Hematopoietic multipotent progenitor cell (in vitro differentiated cells): ENCODE measurements around the gene ZCCHC17. TPM values are rescaled to one million over a fixed set of nuclear protein-coding genes. Genes with fewer than 3 reads are reported as not detected.
"Not testable (repeated sequence)": the region's sequence is repeated elsewhere in the genome, so short reads cannot be mapped to it uniquely, and the experiment has no call there.

ENCODE experiments used
- DNase-seq, 3 donors: peaks; one replicate each; pipeline ENCODE4 v3.0.0-alpha.2; 2011 to 2015; ENCODE audit warnings: low read depth in 2 of 3, low spot score in 2 of 3
- total RNA-seq: library from RNA; depleted of rRNA; stranded (reverse); fragments of >200 nt; gene quantifications from one replicate; pipeline ENCODE4 v1.2.3, GENCODE V29; 2012

Gene ZCCHC17
- total RNA-seq, 1 donor, result 17.5 TPM

DNA sequence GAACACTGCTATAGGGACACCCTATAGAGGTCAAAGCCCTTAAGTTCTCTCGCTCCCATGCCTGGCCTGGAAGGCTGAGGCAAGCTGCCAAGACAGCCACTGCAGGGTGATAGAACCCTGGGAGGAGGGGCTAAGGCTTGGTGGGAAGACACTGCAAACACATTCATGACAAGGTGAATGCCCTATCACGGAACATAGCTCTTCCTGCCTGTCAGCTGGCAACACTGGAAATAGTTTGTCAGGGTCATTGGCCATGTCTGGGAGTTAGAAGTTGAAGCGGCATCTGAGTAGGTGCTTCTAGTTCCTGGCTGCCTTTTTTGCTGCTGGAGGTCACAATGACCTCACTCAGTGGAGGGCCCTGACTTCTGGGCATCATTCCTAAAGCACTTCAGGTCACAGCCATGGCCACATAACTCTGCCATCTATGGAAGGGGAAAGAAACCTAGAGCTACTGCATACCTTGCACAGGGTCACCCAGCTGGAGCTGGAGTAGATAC lies 71.8 kb downstream of the ZCCHC17 start:
- DNase-seq, result no peak

DNA sequence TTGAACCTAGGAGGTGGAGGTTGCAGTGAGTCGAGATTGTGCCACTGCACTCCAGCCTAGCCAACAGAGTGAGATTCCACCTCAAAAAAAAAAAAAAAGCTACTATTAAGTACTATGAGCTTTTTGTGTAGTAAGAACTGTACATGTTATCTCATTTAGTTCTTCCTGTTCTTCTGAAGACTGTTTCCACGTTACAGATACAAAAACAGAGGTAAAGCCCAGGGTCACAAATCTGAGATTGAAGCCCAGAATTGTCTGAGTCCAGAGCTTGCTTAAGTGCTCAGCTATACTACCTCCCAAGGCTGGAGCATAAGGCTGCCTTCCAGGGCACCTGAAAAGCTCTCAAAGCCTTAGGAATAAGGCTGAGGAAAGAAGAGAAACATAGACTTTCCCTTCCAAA lies 73.2 kb downstream of the ZCCHC17 start:
- no peak for DNase-seq

DNA sequence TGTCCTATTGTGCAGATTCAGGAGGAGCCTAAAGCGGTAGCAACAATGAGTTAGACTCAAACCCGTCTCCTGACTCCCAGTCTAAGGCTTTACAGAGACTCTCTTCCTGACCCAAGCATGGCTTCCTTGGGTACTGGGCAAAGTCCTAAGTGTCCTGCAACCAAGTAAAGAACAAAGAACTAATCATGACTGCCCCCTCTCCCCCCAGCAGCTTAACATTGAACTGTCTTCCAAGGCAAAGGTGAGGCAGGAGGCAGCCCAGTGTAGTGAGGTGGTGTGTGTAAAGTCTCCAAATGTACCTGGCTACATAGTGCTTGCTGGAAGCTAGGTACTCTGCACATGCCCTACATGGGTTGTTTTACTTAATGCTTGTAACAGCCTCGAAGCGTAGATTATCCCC lies 73.7 kb downstream of the ZCCHC17 start:
- DNase-seq, result no peak

DNA sequence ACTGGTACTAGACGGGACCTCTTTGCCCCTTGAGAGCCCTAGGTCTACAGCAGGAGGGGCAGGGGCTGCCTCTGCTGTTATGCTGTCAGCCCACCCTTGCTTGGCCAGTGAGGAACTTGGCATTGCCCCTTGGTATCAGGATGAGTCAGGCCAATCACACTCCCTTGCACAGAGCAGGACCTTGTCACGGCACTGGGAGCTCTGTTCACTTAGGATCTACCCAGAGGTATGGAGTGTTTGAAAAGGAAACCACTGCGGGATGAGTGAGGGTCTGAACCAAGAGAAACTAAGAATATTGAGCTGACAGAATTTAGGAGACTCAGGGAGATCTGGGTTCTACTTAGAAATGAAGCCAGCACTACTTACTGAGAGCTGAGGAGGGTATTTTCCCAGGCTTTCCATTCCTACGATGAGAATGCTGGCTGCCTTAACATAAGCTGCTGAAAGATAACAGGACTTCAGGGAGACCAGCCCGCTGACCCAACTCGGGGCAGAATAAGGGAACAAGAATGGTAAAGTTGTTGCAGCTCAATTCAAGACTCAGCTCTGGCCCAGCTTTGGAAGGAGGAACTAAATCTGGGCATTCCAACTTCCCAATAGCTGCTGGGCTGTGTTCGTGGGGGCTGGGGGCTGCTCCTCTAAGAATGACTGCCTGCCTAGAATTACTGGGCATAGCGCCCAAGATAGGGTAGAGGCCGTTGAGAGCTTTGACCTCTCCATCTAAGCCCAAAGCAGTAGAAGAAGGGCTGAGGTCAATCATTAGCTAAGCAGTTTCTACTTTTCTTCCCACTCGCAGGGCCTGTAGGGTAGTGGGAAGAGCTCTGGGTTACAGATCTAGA lies 74.5 kb downstream of the ZCCHC17 start:
- no peak for DNase-seq

DNA sequence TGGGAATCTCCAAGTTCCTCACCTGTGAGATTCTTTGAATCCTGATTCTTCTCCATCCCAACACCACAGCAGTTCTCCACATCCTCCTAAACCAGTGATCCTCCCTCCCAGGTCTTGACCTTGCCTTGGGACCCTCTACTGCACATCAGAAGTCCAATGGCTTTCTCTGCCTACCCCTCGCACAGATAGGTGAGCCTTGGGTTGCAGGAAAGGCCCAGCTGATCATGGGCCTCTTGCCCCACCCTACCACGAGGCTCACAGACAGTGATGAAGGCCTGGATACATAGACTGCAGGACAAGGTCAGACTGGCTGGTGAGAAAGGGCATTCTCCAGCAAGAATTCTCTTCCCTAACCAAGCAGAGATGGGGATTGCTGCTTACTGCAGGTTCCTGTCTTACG lies 75.2 kb downstream of the ZCCHC17 start:
- no peak for DNase-seq

DNA sequence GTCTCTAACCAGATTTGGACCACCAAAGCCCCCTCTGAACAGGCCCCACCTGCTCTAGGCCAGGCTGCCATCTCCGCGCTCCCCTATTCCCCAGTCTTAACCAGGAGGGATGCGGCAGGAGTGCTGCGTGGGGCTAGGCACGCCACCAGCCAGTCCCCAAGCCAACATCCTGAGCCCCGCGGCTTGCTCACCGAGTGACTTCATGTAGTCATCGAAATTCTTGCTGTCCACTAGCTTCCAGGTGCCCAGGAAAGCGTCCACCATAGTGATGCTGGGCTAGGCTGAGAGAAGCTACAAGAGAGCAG lies 75.9 kb downstream of the ZCCHC17 start:
- DNase-seq, result no peak

DNA sequence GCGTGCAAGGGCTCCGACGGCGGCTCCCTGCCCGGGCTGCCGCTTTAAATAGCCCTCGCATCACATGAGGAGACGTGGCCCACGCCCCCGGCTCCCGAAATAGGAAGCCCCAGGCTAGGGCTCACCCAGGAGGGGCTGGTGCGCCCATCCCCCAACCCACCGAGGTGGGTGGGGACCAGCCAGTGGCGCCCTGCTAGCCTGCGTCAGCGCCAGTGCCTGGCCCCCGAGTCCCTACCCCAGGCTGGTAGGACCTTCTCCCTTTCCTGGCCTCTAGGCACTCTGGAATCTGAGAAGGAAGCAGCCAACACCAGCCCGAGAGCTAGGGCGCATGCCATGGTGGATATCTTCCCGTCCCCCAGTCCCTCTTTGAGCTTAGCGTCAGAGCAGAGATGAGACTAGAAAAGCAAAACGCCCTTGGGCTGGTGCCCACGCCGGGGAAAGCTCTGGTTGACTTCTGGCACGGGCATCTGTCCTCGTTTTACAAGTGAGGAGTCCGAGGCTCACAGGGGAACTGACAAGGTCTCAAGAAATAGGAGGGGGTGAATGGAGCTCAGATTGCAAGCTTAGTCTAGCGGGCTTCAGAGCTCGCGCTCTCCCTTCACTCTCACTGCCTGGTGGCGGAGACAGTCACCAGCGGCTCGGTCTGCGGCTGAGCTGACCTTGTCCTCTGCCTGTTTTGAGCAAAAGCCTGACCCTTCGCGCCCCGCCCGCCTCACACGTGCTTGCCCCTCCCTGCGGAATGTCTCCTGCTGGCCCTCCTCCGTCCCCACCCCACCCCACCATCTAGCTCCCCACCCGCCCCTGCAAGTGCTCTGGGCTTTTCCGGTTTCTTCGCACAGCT lies 76.4 kb downstream of the ZCCHC17 start, which contains the start of gene FABP3:
TSS of gene FABP3 (minus strand) at position 21 of the 841 bp plus-strand sequence. CDS start 62 bp downstream, outside the sequence.
- peak in 2 of 3 donors; percentile 33 to 56 for DNase-seq

DNA sequence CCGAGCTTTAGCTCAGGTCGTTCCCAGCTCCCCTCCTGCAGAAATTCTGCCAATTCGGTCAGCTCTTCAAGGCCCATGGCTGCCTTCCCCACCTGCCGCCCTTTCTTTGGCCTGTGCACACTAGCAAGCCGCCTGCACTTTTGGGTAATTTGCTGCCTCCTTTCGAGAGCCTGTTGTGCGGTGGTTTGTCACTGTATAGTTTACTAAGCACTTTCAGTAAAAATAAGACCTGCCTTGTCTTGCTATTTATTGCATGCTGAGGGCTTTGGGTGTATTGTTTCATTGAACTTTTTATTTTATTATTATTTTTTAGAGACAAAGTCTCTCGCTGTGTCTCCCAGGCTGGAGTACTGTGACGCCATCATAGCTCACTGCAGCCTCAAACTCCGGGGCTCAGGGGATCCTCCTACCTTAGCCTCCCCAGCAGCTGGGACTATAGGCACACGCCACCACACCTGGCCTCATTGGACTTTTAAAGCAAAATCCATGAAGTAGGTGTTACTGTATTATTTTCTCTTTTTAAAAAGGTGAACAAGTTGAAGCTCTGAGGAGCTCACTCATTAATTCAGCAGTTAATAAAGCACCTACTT lies 77.2 kb downstream of the ZCCHC17 start:
- DNase-seq, result peak in 1 of 3 donors; percentile 19

DNA sequence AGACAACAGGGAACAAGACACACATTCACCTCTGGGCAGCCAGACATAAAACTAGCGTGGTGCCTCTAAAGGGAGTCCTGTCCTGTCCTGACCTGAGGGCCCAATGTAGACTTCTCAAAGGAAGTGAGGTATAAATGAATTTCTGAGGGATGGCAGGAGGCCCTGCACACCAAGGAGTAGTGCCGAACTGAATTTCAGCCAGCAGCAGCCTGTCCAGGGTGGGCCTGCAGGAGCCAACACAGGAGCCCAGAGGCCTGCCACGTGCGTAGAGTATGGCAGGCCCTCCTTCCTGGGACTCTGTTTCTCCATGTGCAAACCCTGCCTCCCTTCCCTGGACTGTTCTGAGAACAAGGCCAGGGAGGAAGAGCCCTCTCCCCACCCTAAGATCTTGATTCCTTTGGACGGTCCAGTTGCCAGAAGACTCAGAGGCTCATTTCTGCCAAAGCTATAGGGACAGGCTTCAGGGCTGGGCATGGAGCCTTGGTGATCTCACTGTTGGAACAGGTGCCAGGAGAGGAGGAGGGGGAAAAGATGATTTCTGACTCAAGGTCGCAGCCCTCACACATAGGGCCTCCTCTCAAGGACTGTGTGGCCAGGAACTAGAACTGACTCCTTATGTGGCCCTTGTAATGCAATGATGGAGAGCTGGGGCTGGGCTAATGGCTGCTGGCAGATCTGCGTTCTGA lies 77.8 kb downstream of the ZCCHC17 start:
- DNase-seq, result no peak

DNA sequence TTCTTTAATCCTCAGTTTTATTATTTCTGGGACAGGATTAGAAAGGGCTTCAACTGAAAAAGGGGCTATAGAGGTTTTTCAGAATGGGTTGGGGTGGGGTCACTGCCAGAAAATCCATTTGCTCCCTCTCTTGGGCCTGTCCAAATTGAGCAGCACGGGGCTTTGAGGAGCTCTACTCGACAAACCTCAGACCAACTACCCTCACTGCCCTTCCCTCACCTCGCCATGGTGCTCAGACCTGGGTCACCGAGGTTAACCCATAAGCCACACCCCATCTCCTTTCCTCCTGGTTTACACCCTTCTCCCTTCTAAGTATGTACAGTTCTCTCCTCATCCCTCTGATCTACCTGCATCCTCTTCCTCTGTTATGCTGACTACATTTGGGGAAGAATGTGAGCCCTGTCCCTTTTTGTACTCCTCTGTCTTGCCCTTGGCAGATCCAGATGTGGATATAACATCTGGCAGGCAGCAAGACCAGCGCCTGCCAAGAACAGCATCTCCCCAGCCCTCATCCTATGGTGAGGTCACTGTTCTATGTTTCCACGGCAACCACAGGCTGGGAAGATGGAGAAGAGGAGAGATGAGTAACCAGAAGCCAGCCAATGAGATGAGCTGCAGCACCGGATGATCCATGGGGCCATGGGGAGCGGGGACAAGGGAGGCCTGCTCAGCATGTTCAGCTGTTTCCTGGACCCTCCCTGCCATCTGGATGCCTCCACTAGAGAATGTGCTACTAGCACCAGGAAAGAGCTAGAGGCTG lies 79.7 kb downstream of the ZCCHC17 start:
- no peak for DNase-seq

DNA sequence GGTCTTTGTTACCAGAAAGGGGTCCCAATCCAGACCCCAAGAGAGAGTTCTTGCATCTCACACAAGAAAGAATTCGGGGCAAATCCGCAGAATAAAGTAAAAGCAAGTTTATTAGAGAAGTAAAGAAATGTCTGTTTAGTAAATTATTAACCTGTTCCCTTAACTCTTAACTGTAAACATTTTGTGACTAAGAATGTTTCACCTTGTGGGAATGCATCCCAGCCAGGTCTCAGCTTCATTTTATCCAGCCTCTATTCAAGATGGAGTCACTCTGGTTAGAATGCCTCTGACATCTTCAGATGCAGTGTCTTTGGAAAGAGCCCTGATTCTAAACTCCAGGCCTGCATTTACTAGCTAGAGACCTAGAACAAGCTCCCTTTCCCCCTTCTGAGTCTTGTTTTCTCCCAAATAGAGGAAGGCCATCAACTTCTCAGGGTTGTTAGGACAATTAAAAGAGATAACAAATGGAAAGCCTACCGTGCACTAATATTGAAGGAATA lies 80.6 kb downstream of the ZCCHC17 start:
- no peak for DNase-seq

DNA sequence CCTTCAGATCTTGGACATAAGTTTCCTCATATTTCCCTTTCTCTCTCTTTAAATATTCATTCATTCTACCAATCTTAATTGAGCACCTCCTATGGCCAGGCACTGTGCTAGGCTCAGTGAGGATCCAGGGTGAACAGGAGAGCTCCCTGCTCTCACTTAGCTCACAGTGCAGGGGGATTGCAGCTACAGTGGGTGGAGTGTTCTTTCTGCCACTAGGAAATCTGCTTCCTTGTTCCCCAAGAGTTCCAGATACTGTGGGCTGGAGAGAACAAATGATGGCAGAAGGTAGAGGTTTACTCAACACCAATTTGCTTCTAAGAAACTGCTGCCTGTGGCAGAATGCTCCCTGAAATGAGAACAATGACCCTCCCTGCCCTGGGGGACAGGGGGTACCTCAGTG lies 81.2 kb downstream of the ZCCHC17 start:
- no peak for DNase-seq

DNA sequence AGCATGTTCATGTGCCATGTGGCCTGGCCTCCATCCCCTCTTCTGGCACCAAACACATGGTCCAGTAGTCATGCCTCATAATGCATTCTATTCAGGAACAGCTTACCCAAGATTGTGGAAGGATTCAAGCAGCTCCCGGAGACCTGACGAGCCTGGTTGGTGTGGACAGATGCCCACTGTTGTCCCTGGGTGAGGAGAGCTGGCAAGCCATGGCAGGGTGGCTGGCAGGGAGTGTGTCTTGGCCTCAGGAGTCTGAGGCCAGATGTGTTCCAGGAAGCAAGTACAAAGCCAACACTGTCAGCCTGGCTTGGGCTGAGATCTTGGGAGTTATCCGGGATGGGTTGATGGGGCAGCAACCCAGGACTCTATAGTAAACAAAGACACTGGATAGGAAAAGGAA lies 83.3 kb downstream of the ZCCHC17 start:
- no peak for DNase-seq

DNA sequence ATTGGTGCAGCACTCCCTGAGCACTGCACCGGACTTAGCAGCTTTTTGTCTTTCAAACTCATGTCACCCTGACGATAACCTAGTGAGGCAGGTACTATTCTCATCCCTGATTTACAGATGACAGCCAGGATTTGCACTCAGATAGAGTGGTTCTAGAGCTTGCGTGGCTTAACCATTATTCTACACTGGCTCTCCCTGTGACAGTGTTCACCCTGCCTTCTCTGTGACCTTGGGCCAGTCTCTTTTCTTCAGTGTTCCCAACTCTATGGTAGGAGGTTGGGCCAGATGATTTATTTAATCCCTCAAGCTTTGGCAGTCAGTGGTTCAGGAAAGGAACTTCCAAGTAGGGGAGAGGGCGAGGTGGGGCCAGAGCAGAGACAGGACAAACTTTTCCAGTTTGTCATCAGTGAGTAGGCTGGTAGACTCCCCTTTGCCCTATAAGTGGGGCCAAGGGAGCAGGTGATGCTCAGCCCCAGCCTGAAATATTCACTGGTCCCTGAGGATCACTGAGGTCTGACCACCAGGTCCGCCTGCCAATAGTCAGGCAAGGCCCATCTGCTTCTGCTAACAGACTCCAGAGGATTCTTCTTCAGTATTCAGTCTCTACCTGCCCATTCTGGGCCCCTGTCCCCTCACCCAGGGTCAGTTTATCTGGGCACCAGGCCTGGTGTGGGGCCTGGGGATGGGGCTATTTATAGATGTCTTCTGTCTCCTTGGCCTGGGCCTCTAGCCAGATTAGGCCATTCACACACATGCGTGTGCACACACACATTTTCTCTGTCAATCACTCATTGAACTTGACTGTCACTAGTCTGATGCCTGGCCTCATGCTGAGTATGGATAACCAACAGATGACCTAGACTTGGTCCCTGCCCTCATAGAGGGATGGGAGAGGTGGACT lies 84.8 kb downstream of the ZCCHC17 start:
- DNase-seq, result no peak

DNA sequence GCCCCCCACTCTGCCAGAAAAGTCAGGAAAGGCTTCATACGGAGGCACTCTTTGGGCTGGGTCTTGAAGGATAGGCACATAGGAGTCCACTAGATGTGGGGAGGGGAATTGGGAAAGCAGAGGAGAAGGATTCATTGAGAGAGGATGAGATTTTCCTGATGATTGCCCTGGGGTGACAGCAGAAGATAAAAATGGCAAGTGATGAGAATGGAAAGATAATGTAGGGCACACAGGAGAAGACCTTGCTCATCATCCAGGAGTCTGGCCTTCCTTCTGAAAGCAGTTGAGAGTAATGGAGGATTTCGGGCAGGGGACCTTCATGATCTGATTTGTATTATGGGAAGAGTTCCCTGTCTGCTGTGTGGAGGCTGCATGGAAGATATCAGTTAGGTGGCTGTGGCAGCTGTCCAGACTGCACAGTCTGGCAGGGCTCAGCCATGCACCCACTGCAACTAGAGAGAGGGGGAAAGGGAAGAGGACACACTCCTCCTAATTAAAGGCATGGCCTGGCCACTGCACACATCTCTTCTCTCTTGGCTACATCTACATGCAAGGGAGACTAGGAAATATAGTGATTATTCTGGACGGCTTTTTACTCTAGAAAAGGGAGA lies 85.7 kb downstream of the ZCCHC17 start:
- DNase-seq, result no peak

DNA sequence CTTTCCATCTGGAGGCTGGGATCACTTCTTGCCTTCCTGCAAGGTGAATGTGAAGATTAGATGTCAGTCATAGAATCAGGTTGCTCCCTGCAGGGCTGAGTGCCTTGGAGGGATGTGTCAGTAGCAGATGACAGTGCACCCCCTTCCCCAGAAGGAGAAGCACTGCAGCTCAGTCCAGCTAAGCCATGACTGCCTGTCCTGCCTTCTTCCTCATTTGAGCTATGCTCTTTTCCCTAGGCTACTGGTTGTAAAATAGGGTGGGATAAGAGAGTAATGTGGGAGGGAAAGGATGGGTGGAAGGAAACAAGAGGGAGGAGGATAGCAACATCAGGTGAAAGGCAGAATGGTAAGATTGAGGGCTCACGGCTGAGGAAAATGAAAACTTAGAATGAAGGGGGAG lies 87.1 kb downstream of the ZCCHC17 start:
- no peak for DNase-seq

DNA sequence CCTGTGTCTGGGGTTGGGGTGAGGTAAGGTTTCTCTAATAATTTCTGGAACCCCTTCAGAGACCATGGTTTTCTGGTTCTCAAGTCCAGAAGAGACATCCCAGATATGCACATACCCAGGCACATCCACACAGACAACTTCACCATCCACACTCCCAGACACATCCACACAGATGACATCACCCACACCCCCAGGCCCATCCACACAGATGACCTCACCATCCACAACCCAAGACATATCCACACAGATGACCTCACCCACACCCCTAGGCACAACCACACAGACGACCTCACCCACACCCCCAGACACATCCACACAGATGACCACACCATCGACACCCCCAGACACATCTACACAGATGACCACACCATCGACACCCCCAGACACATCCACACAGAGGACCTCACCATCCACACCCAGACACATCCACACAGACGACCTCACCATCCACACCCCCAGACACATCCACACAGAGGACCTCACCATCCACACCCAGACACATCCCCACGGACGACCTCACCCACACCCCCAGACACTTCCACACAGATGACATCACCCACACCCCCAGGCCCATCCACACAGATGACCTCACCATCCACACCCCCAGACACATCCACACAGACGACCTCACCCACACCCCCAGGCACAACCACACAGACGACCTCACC lies 89.9 kb downstream of the ZCCHC17 start:
- not testable (repeated sequence) for DNase-seq

DNA sequence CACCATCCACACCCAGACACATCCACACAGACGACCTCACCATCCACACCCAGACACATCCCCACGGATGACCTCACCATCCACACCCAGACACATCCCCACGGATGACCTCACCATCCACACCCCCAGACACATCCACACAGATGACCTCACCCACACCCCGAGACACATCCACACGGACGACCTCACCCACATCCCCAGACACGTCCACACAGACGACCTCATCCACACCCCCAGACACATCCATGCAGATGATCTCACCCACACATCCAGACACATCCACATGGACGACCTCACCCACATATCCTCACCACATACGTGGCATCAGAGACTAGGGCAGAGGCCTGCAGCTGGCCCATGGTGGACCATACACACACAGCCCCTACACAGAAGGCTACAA lies 90.8 kb downstream of the ZCCHC17 start:
- DNase-seq, result no peak
